Caco-2 (cell line): ENCODE results near the gene STAP1. TPM values are rescaled to one million over a fixed set of nuclear protein-coding genes. Genes with fewer than 3 reads are reported as not detected.

Source experiments
- BruUV-seq: library from RNA; stranded (reverse); fragments of 400-500 nt; replicated peaks from 2 replicates; lab custom pipeline; 2021; lab: Mats Ljungman, UMichigan
- CTCF ChIA-PET: fragments of 300-600 bp; sonication (Branson Sonifier 250); formaldehyde crosslinking; loops from one replicate; lab custom pipeline; 2022; ENCODE audit warnings: antibody characterized with exemption; lab: Charles Lee
- POLR2A ChIA-PET: fragments of 300-600 bp; sonication (Branson Sonifier 250); formaldehyde crosslinking; loops from one replicate; lab custom pipeline; 2022; ENCODE audit warnings: antibody characterized with exemption; lab: Charles Lee
- DNase-seq, 2 experiments: peaks; one replicate each; pipeline versions ENCODE4 v3.0.0 to v3.0.0-alpha.2; 2020 to 2022
- H3K27me3 ChIP-seq: replicated peaks from 2 replicates; pipeline ENCODE4 v1.6.0; 2011; ENCODE audit warnings: low read length; ENCODE audit not compliant: control insufficient read depth, insufficient read depth
- H3K36me3 ChIP-seq: 2 replicates; pipeline ENCODE4 v1.5.1; 2011; ENCODE audit warnings: low read length; ENCODE audit not compliant: control insufficient read depth, insufficient read depth
- H3K4me1 ChIP-seq: fragments of 250-450 bp; sonication (Bioruptor Pico); 2 replicates; pipeline ENCODE4 v1.5.1; 2020; ENCODE audit warnings: mild to moderate bottlenecking
- H3K4me3 ChIP-seq: 2 replicates; pipeline ENCODE4 v1.5.1; 2011; ENCODE audit warnings: low read depth, mild to moderate bottlenecking, control low read depth, low read length
- H3K9me3 ChIP-seq: fragments of 250-450 bp; sonication (Bioruptor Pico); 2 replicates; pipeline ENCODE4 v1.5.1; 2020; ENCODE audit warnings: mild to moderate bottlenecking, moderate library complexity
- H3K27ac Mint-ChIP-seq: one replicate; pipeline ENCODE4 v1.8.0; 2022; ENCODE audit warnings: mixed read lengths; ENCODE audit not compliant: unreplicated experiment
- H3K27me3 Mint-ChIP-seq: one replicate; pipeline ENCODE4 v1.8.0; 2022; ENCODE audit warnings: mixed read lengths; ENCODE audit not compliant: insufficient read depth, unreplicated experiment
- H3K36me3 Mint-ChIP-seq: one replicate; pipeline ENCODE4 v1.8.0; 2022; ENCODE audit warnings: mild to moderate bottlenecking, mixed read lengths; ENCODE audit not compliant: insufficient read depth, unreplicated experiment
- H3K4me1 Mint-ChIP-seq: one replicate; pipeline ENCODE4 v1.8.0; 2022; ENCODE audit warnings: low read depth, mixed read lengths; ENCODE audit not compliant: unreplicated experiment
- H3K4me3 Mint-ChIP-seq: one replicate; pipeline ENCODE4 v1.8.0; 2022; ENCODE audit warnings: mild to moderate bottlenecking, moderate library complexity, mixed read lengths; ENCODE audit not compliant: unreplicated experiment
- H3K9me3 Mint-ChIP-seq: one replicate; pipeline ENCODE4 v1.8.0; 2022; ENCODE audit warnings: mixed read lengths; ENCODE audit not compliant: unreplicated experiment
- intact Hi-C: fragments of 100-400 bp; cut with micrococcal nuclease; formaldehyde crosslinking; loops from one replicate; pipeline ENCODE4 v1.10.0; 2022; ENCODE audit not compliant: unreplicated experiment
- total RNA-seq: library from RNA; stranded (reverse); gene quantifications from 2 replicates; pipeline ENCODE4 v1.2.3, GENCODE V29; 2022
- TF ChIP-seq, protein P1 (sequence below), 2 experiments: fragments of 200-600 bp in 1 of 2; IDR thresholded peaks; 1 replicate in 1 of 2; 2 replicates in 1 of 2; pipeline versions ENCODE4 v1.5.1 to v1.8.0; 2011 to 2022; ENCODE audit warnings: antibody characterized with exemption in 1 of 2, control low read depth in 1 of 2, inconsistent platforms in 1 of 2, low read depth in 1 of 2, low read length in 1 of 2, mild to moderate bottlenecking in 1 of 2, moderate library complexity in 1 of 2; ENCODE audit not compliant: insufficient read depth in 1 of 2, severe bottlenecking in 1 of 2, unreplicated experiment in 1 of 2

STAP1 gene
- total RNA-seq, 1 experiment from 2014 or later: not detected

GRCh38 chr4:67565284-67565683 is 6.8 kb downstream of the STAP1 start:
- Mint-ChIP-seq H3K27me3 (no peaks in the 10 kb centered on the region), H3K9me3 (no peaks in the 10 kb centered on the region), H3K36me3 (no peaks in the 10 kb centered on the region), H3K4me3 (no peak overlapping the region), H3K27ac (no peak overlapping the region), H3K4me1 (no peaks in the 10 kb centered on the region)
- Histone ChIP-seq H3K4me1 (no peaks in the 10 kb centered on the region), H3K9me3 (no peaks in the 10 kb centered on the region), H3K4me3 (no peak overlapping the region), H3K36me3 (no peaks in the 10 kb centered on the region), H3K27me3 (no peaks in the 10 kb centered on the region)
- CTCF ChIA-PET: no interaction called here
- TF ChIP-seq, protein P1, sequence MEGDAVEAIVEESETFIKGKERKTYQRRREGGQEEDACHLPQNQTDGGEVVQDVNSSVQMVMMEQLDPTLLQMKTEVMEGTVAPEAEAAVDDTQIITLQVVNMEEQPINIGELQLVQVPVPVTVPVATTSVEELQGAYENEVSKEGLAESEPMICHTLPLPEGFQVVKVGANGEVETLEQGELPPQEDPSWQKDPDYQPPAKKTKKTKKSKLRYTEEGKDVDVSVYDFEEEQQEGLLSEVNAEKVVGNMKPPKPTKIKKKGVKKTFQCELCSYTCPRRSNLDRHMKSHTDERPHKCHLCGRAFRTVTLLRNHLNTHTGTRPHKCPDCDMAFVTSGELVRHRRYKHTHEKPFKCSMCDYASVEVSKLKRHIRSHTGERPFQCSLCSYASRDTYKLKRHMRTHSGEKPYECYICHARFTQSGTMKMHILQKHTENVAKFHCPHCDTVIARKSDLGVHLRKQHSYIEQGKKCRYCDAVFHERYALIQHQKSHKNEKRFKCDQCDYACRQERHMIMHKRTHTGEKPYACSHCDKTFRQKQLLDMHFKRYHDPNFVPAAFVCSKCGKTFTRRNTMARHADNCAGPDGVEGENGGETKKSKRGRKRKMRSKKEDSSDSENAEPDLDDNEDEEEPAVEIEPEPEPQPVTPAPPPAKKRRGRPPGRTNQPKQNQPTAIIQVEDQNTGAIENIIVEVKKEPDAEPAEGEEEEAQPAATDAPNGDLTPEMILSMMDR (IDR thresholded peaks at IDR 0.05; ENCODE audit: insufficient read depth in 1 of 2, low read depth in 1 of 2, low read length in 1 of 2, severe bottlenecking in 1 of 2, unreplicated experiment in 1 of 2): no peak
- POLR2A ChIA-PET: no interaction called here
- intact Hi-C loops: no loop called here
- no peak for DNase-seq
- BruUV-seq: no TSS peak

- no TSS peak for BruUV-seq
- TF ChIP-seq, protein P1 (IDR thresholded peaks at IDR 0.05; ENCODE audit: insufficient read depth in 1 of 2, low read depth in 1 of 2, low read length in 1 of 2, severe bottlenecking in 1 of 2, unreplicated experiment in 1 of 2): no peak
- H3K4me3 Mint-ChIP-seq: no peak overlapping the region
Observed at GRCh38 chr4:67566335-67566734, 7.8 kb downstream of the STAP1 start.

GRCh38 chr4:67568820-67569219 is 10.3 kb downstream of the STAP1 start:
- Histone ChIP-seq H3K27me3 (no peaks in the 10 kb centered on the region), H3K36me3 (no peaks in the 10 kb centered on the region), H3K9me3 (no peaks in the 10 kb centered on the region), H3K4me3 (no peak overlapping the region), H3K4me1 (no peaks in the 10 kb centered on the region)
- intact Hi-C loops: no loop called here
- TF ChIP-seq, protein P1 (IDR thresholded peaks at IDR 0.05; ENCODE audit: insufficient read depth in 1 of 2, low read depth in 1 of 2, low read length in 1 of 2, severe bottlenecking in 1 of 2, unreplicated experiment in 1 of 2): no peak
- no peak overlapping the region for H3K27ac Mint-ChIP-seq
- CTCF ChIA-PET: no interaction called here
- DNase-seq: no peak
- H3K36me3 Mint-ChIP-seq: no peaks in the 10 kb centered on the region
- H3K4me3 Mint-ChIP-seq: no peak overlapping the region
- H3K9me3 Mint-ChIP-seq: no peaks in the 10 kb centered on the region
- no peaks in the 10 kb centered on the region for H3K4me1 Mint-ChIP-seq
- POLR2A ChIA-PET: no interaction called here
- H3K27me3 Mint-ChIP-seq: no peaks in the 10 kb centered on the region
- no TSS peak for BruUV-seq

More at GRCh38 chr4:67566335-67566734, 7.8 kb downstream of the STAP1 start:
- Histone ChIP-seq H3K36me3 (no peaks in the 10 kb centered on the region), H3K4me3 (no peak overlapping the region), H3K9me3 (no peaks in the 10 kb centered on the region), H3K4me1 (no peaks in the 10 kb centered on the region), H3K27me3 (no peaks in the 10 kb centered on the region)
- Mint-ChIP-seq H3K27ac (no peak overlapping the region), H3K27me3 (no peaks in the 10 kb centered on the region), H3K36me3 (no peaks in the 10 kb centered on the region), H3K9me3 (no peaks in the 10 kb centered on the region), H3K4me1 (no peaks in the 10 kb centered on the region)
- CTCF ChIA-PET: no interaction called here
- intact Hi-C loops: no loop called here
- no peak for DNase-seq
- POLR2A ChIA-PET: no interaction called here
